Measurements from ENCODE around the gene MFRP. TPM values are rescaled to one million over a fixed set of nuclear protein-coding genes. Genes with fewer than 3 reads are reported as not detected.
A peak's percentile ranks its signal among the peaks of the same experiment; 100 is the strongest.

MFRP gene
- total and polyA plus RNA-seq, 9 of the 15 experiments (the other 6 are each of a cell fraction or from before 2014, with no cell fraction given): not detected

DNA sequence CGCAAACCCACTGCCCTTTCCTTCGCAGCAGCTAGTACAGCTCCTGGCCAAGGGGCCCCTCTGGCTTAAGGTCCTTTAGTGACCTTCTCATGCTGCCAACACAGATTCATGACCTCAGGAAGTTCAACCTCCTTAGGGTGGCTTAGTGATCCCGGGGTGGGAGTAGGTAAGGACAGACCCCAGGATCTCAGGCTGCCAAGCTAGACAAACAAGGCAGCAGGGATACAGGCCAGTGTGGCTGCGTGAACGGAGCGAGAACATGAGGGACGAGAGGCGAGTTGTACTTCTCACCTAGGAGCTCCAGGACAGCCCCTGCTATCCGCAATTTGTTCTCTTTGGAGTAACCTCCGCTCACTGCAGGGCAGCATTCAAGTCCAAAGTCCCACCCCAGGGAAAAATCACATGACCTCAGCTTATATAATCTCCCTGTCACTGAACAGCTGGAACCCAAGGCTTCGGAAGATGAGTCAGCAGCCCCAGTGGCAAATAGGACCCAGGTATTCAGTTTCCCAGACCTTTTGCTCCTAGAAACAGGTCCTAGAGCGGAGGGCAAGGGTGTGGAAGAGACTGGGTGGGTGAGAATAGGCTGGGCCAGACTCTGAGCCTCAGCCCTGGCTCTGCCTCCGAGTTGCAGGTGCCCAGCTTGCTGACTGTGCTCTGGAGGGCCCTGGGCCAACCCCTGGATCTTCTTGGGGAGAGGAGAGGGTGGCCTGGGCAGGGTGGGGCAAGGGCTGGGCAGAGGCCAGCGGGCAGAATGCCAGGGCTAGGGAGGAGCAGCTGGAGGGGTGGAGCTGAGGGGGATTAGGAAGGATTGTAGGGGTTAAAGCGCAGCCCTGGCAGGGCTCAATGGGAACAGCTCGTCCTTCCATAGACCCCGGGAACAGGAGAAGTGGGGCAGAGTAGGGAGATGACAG lies 21.9 kb upstream of the MFRP start (continued):
- TF ChIP-seq HCFC1 (IDR thresholded peaks at IDR 0.05; ENCODE audit: low read depth, low read length): no peak
- TF ChIP-seq HDAC8 (tag; IDR thresholded peaks at IDR 0.05): no peak
- TF ChIP-seq, protein P1, sequence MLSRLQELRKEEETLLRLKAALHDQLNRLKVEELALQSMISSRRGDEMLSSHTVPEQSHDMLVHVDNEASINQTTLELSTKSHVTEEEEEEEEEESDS (CRISPR knock-in tag; IDR thresholded peaks at IDR 0.05): no peak
- no peak for TF ChIP-seq BCL6 (CRISPR knock-in tag; IDR thresholded peaks at IDR 0.05)
- TF ChIP-seq SOX6 (IDR thresholded peaks at IDR 0.05): no peak
- TF ChIP-seq MXI1 (IDR thresholded peaks at IDR 0.05; ENCODE audit: low read depth, low read length): no peak
- no peak for TF ChIP-seq RBM15 (IDR thresholded peaks at IDR 0.05; ENCODE audit: insufficient read depth, low read length)
- peak; percentile 96 for TF ChIP-seq ZNF316 (IDR thresholded peaks at IDR 0.05)
- TF ChIP-seq, protein P2, sequence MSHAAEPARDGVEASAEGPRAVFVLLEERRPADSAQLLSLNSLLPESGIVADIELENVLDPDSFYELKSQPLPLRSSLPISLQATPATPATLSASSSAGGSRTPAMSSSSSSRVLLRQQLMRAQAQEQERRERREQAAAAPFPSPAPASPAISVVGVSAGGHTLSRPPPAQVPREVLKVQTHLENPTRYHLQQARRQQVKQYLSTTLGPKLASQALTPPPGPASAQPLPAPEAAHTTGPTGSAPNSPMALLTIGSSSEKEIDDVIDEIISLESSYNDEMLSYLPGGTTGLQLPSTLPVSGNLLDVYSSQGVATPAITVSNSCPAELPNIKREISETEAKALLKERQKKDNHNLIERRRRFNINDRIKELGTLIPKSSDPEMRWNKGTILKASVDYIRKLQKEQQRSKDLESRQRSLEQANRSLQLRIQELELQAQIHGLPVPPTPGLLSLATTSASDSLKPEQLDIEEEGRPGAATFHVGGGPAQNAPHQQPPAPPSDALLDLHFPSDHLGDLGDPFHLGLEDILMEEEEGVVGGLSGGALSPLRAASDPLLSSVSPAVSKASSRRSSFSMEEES (CRISPR knock-in tag; IDR thresholded peaks at IDR 0.05): peak; percentile 91
- no peak for TF ChIP-seq ZNF445 (CRISPR knock-in tag; IDR thresholded peaks at IDR 0.05; ENCODE audit: low read depth)
- no peak for TF ChIP-seq LARP7 (IDR thresholded peaks at IDR 0.05)
- peak; percentile 81 for TF ChIP-seq RAD51 (IDR thresholded peaks at IDR 0.05; ENCODE audit: borderline replicate concordance, low read depth)
- no peak for TF ChIP-seq ZFP1 (CRISPR knock-in tag; IDR thresholded peaks at IDR 0.05)
- no peak for TF ChIP-seq NCOA1 (IDR thresholded peaks at IDR 0.05; ENCODE audit: low read depth)
- no peak for TF ChIP-seq HNRNPUL1 (IDR thresholded peaks at IDR 0.05; ENCODE audit: low read length)
- TF ChIP-seq DDX20 (tag; IDR thresholded peaks at IDR 0.05; ENCODE audit: low read depth): no peak
- TF ChIP-seq GTF3C2 (IDR thresholded peaks at IDR 0.05; ENCODE audit: borderline replicate concordance, extremely low read depth, insufficient read length): no peak
- TF ChIP-seq MTA1 (IDR thresholded peaks at IDR 0.05; ENCODE audit: borderline replicate concordance): peak; percentile 46; the same call in 1 of the 2 replicates
- no peak for TF ChIP-seq RBM39 (optimal IDR thresholded peaks at IDR 0.05; ENCODE audit: low read depth, low read length)
- TF ChIP-seq CC2D1A (IDR thresholded peaks at IDR 0.05): no peak
- TF ChIP-seq LEF1 (IDR thresholded peaks at IDR 0.05): 0 out of 2 replicates have a peak, but pooled peaks have one; percentile 16
- TF ChIP-seq BRF1 (IDR thresholded peaks at IDR 0.05; ENCODE audit: borderline replicate concordance, extremely low read depth, insufficient read length): no peak
- TF ChIP-seq FOSL1 (tag; conservative IDR thresholded peaks at IDR 0.05): peak; percentile 64; the same call in 1 of the 2 replicates

All from K562 (cell line).